ENCODE results near the gene SLC12A6.
A peak's percentile ranks its signal among the peaks of the same experiment; 100 is the strongest.
"Not testable (repeated sequence)": the region's sequence is repeated elsewhere in the genome, so short reads cannot be mapped to it uniquely, and the experiment has no call there.

Gene SLC12A6

GRCh38 chr15:34248190-34248589 lies 89.4 kb downstream of the SLC12A6 start:
- DNase-seq, result no peak

- DNase-seq, result no peak
Measured at GRCh38 chr15:34246276-34246976, 91.2 kb downstream of the SLC12A6 start.

- no peak for DNase-seq
Measured at GRCh38 chr15:34243226-34243625, 94.4 kb downstream of the SLC12A6 start.

GRCh38 chr15:34242331-34242710 lies 95.3 kb downstream of the SLC12A6 start:
- DNase-seq, result no peak

GRCh38 chr15:34241376-34242330 lies 95.9 kb downstream of the SLC12A6 start:
- DNase-seq, result peak; percentile 41

DNA sequence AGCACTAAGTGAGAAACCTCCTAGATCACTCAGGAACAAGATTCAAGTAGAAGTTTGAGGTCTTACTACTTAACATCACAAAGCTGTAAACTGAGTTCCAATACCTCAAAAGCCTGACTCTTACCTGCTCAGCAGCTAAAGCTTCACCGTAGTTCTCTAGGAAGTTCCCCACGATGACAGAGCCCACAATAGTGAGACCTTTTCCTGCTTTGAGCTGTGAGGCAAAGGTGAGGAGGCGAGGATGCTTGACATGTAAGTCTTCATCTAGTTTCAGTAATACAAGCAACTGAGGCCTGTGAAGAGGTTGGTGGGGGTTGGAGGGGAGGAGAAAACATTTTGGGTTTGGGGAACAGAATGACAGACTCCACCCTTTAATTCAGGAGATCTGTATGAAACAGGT lies 97.0 kb downstream of the SLC12A6 start:
- no peak for DNase-seq

DNA sequence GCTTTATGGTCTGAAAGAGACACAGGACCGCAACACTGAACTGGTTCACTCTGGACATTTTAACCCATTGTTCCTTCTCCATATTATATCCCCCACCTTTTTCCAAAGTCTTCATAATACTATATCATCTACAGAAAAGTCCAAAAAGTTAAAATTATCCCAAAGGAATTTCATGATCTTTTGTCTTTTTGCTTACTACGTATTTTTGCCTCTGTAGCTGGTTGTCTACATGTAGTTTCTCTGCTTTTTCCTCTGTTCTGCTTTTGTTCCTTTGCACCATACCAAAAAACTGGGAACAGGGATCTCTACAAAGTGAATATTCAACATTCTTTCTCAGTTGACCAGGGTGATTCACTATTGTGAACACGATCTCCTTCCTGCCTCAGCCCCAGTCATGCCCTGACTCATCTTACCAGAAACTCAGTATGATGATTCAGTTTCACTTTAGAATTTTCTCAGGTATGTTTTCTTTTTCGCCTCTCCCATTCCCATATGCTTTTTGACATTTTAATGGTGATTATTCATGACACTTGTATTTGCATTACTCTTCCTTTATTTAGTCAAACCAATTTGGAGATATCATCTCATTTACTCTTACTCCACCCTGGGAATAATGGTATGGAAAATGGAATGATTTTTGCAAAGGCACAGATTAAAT lies 98.3 kb downstream of the SLC12A6 start:
- DNase-seq, result peak; percentile 87

GRCh38 chr15:34233614-34234013 lies 104.0 kb downstream of the SLC12A6 start:
- no peak for DNase-seq

- DNase-seq, result no peak
Measured at GRCh38 chr15:34223904-34224596, 113.5 kb downstream of the SLC12A6 start.

DNA sequence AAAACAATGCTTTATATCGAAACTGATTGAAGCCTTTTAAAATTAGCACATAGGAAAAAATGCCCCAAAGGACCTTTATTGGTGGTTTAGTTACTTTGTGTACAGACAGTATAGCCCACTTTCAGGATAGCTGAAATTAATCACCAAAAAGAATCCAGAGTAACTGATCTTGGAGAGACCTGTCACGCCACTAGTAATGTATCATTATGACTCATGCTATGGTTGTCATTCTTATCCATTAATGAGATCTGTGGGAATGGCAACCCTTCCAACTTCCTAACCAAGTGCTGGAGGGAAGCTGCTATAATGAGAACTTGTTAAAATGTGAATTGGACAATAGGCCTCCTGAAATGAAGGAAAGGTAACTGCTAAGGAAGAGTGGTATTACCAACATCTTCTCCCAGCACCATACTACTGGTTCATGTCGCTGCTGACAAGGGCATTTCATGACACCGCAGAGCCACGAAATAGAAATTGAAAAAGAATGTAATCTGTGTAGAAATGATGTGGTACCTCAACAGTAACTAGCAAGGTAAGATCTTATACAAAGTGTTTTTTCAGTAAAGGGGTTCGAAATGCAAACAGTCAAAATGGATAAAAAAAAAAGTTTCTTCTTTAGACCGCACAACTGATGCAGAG lies 119.9 kb downstream of the SLC12A6 start:
- DNase-seq, result peak; percentile 6

DNA sequence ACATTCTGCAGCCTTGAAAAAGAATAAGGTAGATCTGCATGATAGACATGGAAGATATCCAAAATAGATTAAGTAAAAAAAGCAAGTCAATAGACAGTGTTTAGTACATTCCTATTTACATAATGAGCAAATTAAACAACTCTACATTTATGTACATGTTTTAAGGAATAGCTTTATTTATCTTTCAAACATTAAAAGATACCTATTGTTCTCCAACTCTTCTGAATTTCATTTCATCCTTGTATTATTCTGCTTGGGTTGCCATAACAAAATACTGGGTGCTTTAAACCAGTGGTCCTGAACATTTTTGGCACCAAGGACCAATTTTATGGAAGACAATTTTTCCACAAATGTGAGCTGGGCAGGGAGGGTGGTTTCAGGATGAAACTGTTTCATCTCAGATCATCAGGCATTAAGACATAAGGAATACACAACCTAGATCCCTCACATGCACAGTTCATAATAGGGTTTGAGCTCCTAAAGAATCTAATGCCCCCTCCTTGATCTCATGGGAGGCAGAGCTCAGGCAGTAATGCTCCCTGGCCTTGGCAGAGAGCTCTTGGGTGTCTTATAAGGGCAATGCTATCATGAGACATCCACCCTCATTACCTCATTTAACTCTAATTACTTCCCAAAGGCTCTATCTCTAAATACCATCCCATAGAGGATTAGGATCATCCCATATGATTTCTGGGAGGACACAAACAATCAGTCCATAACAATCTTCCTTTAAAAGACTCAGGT lies 120.9 kb downstream of the SLC12A6 start:
- DNase-seq, result no peak

- no peak for DNase-seq
Measured at GRCh38 chr15:34214135-34214534, 123.4 kb downstream of the SLC12A6 start.

- no peak for DNase-seq
Measured at GRCh38 chr15:34213690-34214089, 123.9 kb downstream of the SLC12A6 start.

GRCh38 chr15:34209421-34210282 lies 127.9 kb downstream of the SLC12A6 start, which contains the start of gene KATNBL1:
KATNBL1 (minus strand) TSS chr15:34210096; CDS start chr15:34163676, 46,420 bp downstream.
- peak; percentile 93 for DNase-seq

- DNase-seq, result peak; percentile 5
Measured at GRCh38 chr15:34206011-34206410, 131.6 kb downstream of the SLC12A6 start.

DNA sequence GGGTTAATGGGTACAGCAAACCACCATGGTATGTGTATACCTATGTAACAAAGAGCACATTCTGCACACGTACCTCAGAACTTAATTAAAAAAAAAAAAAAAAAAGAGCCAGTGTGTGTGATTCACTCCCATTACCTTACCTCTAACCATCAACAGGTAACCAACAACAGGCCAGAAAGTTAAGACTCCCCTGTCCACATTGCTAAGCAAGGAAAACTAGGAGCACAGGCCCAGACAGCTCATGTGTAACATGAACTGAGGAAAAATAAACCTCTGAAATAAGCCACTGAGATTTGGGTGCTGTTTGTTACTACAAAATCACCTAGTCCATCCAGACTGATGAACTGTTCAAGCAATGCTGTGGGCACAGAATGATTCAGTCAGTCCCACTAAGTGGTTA lies 133.6 kb downstream of the SLC12A6 start:
- DNase-seq, result no peak

GRCh38 chr15:34203305-34203704 lies 134.3 kb downstream of the SLC12A6 start:
- no peak for DNase-seq

- not testable (repeated sequence) for DNase-seq
Measured at GRCh38 chr15:34193272-34193671, 144.3 kb downstream of the SLC12A6 start.

GRCh38 chr15:34188711-34189110 lies 148.9 kb downstream of the SLC12A6 start:
- DNase-seq, result no peak

GRCh38 chr15:34185666-34186065 lies 151.9 kb downstream of the SLC12A6 start:
- DNase-seq, result no peak
